Measurements from ENCODE around the gene PDPR.

DNA sequence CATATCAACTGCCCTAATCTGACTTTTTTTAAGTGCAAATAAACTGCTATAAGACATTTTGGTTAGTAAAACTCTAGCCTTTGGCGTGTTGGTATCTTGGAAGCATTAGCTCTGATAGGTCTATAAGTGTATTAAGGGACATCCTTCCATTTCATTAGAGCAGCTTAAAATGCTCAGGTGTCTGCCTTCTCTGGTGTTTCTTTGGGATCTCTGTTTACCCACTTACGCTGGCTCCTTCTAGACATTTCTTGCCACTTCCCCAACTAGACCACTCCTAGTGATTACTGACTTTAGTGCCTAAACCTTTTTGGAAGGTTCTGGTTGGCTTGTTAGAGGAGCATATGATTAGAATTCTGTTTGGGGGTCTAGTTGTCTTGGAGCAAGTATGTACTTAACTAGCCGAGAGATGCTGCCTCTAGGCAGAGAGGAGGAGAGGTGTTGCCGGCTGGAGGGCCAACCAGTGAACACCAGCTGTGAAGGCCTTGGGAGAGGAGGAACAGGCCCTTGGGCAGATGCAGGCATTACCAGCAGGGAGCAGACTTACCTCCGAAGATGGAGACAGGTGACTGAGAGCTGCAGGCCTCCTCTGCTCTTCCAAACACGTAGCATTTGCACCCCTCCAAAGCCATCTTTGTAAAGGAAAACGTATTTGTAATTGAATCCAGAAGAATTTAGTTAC, 44.3 kb downstream of the PDPR start:
- TF ChIP-seq, protein P1, sequence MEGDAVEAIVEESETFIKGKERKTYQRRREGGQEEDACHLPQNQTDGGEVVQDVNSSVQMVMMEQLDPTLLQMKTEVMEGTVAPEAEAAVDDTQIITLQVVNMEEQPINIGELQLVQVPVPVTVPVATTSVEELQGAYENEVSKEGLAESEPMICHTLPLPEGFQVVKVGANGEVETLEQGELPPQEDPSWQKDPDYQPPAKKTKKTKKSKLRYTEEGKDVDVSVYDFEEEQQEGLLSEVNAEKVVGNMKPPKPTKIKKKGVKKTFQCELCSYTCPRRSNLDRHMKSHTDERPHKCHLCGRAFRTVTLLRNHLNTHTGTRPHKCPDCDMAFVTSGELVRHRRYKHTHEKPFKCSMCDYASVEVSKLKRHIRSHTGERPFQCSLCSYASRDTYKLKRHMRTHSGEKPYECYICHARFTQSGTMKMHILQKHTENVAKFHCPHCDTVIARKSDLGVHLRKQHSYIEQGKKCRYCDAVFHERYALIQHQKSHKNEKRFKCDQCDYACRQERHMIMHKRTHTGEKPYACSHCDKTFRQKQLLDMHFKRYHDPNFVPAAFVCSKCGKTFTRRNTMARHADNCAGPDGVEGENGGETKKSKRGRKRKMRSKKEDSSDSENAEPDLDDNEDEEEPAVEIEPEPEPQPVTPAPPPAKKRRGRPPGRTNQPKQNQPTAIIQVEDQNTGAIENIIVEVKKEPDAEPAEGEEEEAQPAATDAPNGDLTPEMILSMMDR (IDR thresholded peaks at IDR 0.05): no peak
- TF ChIP-seq ZNF317 (CRISPR knock-in tag; IDR thresholded peaks at IDR 0.05; ENCODE audit: borderline replicate concordance, low read depth) (no peak), ZNF121 (CRISPR knock-in tag; IDR thresholded peaks at IDR 0.05) (no peak), CREB1 (CRISPR knock-in tag; IDR thresholded peaks at IDR 0.05) (no peak), SP1 (CRISPR knock-in tag; conservative IDR thresholded peaks at IDR 0.05) (no peak), HMGA2 (CRISPR knock-in tag; IDR thresholded peaks at IDR 0.05) (no peak)
- TF ChIP-seq, protein P2, sequence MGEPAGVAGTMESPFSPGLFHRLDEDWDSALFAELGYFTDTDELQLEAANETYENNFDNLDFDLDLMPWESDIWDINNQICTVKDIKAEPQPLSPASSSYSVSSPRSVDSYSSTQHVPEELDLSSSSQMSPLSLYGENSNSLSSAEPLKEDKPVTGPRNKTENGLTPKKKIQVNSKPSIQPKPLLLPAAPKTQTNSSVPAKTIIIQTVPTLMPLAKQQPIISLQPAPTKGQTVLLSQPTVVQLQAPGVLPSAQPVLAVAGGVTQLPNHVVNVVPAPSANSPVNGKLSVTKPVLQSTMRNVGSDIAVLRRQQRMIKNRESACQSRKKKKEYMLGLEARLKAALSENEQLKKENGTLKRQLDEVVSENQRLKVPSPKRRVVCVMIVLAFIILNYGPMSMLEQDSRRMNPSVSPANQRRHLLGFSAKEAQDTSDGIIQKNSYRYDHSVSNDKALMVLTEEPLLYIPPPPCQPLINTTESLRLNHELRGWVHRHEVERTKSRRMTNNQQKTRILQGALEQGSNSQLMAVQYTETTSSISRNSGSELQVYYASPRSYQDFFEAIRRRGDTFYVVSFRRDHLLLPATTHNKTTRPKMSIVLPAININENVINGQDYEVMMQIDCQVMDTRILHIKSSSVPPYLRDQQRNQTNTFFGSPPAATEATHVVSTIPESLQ (CRISPR knock-in tag; IDR thresholded peaks at IDR 0.05): no peak
- TF ChIP-seq, protein P3, sequence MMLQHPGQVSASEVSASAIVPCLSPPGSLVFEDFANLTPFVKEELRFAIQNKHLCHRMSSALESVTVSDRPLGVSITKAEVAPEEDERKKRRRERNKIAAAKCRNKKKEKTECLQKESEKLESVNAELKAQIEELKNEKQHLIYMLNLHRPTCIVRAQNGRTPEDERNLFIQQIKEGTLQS (CRISPR knock-in tag; conservative IDR thresholded peaks at IDR 0.05): no peak
- TF ChIP-seq, protein P4, sequence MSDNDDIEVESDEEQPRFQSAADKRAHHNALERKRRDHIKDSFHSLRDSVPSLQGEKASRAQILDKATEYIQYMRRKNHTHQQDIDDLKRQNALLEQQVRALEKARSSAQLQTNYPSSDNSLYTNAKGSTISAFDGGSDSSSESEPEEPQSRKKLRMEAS (CRISPR knock-in tag; IDR thresholded peaks at IDR 0.05): no peak
- TF ChIP-seq, protein P5, sequence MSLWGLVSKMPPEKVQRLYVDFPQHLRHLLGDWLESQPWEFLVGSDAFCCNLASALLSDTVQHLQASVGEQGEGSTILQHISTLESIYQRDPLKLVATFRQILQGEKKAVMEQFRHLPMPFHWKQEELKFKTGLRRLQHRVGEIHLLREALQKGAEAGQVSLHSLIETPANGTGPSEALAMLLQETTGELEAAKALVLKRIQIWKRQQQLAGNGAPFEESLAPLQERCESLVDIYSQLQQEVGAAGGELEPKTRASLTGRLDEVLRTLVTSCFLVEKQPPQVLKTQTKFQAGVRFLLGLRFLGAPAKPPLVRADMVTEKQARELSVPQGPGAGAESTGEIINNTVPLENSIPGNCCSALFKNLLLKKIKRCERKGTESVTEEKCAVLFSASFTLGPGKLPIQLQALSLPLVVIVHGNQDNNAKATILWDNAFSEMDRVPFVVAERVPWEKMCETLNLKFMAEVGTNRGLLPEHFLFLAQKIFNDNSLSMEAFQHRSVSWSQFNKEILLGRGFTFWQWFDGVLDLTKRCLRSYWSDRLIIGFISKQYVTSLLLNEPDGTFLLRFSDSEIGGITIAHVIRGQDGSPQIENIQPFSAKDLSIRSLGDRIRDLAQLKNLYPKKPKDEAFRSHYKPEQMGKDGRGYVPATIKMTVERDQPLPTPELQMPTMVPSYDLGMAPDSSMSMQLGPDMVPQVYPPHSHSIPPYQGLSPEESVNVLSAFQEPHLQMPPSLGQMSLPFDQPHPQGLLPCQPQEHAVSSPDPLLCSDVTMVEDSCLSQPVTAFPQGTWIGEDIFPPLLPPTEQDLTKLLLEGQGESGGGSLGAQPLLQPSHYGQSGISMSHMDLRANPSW (CRISPR knock-in tag; conservative IDR thresholded peaks at IDR 0.05; ENCODE audit: low read depth): no peak
